Measurements from ENCODE around the gene LINGO3.

LINGO3 gene

DNA sequence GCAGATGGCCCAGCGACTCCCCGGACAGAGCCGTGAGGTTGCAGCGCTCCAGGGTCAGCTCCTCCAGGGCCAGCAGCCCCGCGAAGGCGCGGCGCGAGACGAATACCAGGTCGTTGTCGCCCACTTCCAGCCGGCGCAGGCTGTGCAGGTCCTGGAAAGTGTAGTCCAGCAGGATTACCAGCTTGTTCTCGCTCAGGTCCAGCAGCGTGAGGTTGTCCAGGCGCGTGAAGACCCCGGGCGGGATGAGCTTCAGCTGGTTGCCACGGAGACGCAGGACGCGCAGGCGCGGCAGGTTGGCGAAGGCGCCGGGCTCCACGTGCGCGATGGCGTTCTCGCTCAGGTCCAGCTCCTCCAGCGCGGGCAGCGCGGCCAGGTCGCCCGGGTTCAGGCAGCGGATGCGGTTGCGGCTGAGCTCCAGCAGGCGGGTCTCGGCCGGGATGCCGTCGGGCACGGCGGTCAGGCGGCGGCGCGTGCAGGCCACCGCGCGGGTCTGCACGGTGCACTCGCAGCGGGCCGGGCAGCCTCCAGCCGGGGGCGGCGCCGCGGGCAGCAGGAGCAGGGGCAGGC is 16.7 kb downstream of the LINGO3 start:
- in situ Hi-C loops (cut with HindIII; ENCODE audit: low sequenced_read_pairs): no loop called here
- no peak overlapping the region for H3K4me3 ChIP-seq (ENCODE audit: low read depth, low read length)
- TF ChIP-seq, protein P1, sequence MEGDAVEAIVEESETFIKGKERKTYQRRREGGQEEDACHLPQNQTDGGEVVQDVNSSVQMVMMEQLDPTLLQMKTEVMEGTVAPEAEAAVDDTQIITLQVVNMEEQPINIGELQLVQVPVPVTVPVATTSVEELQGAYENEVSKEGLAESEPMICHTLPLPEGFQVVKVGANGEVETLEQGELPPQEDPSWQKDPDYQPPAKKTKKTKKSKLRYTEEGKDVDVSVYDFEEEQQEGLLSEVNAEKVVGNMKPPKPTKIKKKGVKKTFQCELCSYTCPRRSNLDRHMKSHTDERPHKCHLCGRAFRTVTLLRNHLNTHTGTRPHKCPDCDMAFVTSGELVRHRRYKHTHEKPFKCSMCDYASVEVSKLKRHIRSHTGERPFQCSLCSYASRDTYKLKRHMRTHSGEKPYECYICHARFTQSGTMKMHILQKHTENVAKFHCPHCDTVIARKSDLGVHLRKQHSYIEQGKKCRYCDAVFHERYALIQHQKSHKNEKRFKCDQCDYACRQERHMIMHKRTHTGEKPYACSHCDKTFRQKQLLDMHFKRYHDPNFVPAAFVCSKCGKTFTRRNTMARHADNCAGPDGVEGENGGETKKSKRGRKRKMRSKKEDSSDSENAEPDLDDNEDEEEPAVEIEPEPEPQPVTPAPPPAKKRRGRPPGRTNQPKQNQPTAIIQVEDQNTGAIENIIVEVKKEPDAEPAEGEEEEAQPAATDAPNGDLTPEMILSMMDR (IDR thresholded peaks at IDR 0.05; ENCODE audit: low read depth, low read length, missing control alignments): no peak
- DNase-seq (ENCODE audit: low read depth): no peak

DNA sequence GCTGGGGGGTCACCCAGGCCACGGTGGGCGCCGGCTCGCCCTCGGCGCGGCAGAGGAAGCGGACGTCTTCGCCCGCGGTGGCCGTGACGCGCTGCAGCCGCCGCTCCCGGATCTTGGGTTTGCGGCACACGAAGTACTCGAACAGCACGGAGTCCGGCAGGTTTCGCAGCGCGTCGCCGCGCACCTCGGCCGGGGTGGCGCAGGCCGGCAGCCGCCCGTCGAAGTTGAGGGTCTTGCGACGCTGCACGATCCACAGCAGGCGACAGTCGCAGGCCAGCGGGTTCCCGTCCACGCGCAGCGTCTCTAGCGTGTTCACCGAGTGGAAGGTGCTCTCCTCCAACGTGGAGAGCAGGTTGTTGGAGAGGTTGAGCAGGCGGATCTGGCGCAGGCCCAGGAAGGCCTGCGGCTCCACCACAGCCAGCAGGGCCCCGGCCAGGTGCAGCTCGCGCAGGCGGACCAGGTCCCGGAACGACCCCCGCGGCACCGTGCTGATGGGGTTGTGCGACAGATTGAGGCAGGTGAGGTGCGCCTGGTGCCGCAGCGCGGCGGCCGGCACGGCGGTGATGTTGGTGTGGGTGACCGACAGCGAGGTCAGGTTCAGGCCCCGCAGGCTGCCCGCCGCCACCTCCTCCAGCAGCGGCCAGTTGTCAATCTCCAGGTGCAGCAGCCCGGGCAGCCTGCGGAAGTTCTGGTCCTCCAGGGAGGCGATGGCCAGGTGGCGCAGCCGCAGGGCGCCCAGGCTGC is 17.3 kb downstream of the LINGO3 start:
- in situ Hi-C loops (cut with HindIII; ENCODE audit: low sequenced_read_pairs): no loop called here
- DNase-seq (ENCODE audit: low read depth): no peak
- TF ChIP-seq, protein P1 (IDR thresholded peaks at IDR 0.05; ENCODE audit: low read depth, low read length, missing control alignments): no peak
- H3K4me3 ChIP-seq (ENCODE audit: low read depth, low read length): no peak overlapping the region

DNA sequence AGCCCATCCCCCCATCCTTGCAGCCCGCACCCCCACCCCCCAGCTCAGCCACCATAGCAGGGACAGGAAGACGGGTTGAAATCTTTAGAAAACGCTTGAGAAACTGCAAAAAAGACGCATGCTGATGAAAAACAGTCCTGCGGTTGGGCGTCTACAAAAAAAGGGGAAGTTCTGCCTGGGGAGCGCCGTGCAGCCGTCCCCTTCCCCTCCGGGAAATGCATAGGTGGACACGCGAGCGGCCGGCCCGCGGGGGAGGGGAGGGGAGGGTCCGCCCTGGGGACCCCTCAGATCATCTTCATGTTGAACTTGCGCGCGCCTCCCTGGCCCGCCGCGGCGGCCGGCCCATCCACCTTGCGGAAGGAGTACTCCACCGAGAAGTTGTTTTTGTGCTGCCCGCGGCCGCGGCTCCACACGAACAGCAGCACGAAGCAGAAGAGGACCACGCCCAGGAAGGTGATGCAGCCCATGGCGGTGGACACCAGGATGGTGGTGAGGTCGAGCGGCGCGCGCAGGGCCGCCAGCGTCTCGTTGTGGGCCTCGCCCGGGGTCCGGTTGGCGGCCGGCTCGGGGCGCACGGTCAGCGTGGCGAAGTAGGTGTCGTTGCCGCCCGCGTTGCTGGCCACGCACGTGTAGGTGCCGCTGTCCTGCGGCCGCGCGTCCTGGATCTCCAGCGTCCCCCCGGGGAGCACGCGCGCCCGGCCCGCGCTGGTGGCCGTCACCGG is 18.1 kb downstream of the LINGO3 start:
- DNase-seq (ENCODE audit: low read depth): no peak
- TF ChIP-seq, protein P1 (IDR thresholded peaks at IDR 0.05; ENCODE audit: low read depth, low read length, missing control alignments): no peak
- in situ Hi-C loops (cut with HindIII; ENCODE audit: low sequenced_read_pairs): no loop called here
- no peak overlapping the region for H3K4me3 ChIP-seq (ENCODE audit: low read depth, low read length)

DNA sequence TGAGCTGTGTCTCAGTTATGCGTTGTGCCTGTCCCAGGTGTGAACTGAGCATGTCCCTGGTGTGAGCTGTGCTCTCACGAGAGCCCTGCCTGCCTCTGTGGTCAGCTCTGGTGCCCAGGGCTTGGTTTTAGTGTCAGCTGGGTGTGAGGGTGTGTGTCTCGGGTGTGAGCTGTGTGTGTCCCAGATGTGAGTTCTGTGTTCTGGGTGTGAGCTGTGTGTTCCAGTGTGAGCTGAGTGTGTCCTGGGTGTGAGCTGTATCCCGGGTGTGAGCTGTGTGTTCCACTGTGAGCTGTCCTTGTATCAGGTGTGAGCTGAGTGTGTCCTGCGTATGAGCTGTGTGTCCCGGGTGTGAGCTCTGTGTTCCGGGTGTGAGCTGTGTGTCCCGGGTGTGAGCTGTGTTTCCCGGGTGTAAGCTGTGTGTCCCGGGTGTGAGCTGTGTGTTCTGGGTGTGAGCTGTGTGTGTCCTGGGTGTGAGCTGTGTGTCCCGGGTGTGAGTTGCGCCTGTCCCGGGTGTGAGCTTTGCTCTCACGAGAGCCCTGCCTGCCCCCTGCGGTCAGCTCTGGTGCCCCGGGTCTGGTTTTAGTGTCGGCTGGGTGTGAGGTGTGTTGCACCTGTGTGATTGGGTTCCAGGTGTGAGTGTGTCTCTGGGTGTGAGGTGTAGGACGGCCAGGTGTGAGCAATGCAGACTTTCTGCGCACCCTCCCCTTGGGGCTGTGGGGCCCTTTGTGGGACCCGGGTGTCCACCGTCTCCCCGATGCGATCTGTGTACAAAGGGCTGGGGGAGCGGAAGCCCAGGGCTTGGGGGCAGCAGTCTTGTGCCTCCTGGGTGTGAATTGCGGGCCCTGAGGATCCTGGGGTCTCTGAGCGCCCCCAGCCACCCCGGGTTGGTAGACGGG is 18.9 kb downstream of the LINGO3 start:
- DNase-seq (ENCODE audit: low read depth): no peak
- TF ChIP-seq, protein P1 (IDR thresholded peaks at IDR 0.05; ENCODE audit: low read depth, low read length, missing control alignments): no peak
- no peak overlapping the region for H3K4me3 ChIP-seq (ENCODE audit: low read depth, low read length)
- in situ Hi-C loops (cut with HindIII; ENCODE audit: low sequenced_read_pairs): no loop called here

DNA sequence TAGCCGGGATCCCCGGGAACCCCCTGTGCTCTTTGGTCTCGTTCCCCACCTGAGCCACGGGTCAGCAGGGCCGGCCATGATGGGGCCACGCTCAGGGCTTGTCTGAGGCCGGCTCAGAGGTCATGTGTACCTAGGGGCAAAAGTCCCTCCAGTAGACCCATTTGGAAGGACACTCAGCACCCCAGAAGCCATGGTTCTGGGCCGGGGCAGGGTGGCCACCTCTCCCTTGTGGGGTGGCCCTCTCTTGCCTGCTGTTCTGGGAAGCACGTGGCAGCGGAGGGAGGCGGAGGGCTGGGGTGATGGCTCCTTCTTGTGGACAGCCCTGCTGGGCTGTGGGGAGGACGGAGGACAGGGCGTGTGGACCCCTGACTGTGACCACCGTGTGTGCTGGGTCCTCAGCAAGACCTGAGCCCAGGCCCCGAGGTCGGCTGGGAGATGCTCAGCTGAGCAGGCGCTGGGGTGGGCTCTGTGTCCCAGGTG is 19.6 kb downstream of the LINGO3 start:
- no peak for DNase-seq (ENCODE audit: low read depth)
- H3K4me3 ChIP-seq (ENCODE audit: low read depth, low read length): no peak overlapping the region
- TF ChIP-seq, protein P1 (IDR thresholded peaks at IDR 0.05; ENCODE audit: low read depth, low read length, missing control alignments): no peak
- in situ Hi-C loops (cut with HindIII; ENCODE audit: low sequenced_read_pairs): no loop called here

All from astrocyte of the cerebellum (primary cell).